KMS-11 (cell line): ENCODE data around the gene LRRK1.

ENCODE experiments used
- H2AFZ ChIP-seq: fragments of 200-600 bp; sonication (generic); 2 replicates; pipeline ENCODE4 v1.6.1; 2016; ENCODE audit warnings: antibody characterized with exemption, mixed run types, low read depth
- H3K27ac ChIP-seq: fragments of 200-600 bp; sonication (generic); 2 replicates; pipeline ENCODE4 v1.6.1; 2016; ENCODE audit warnings: mild to moderate bottlenecking, mixed run types
- H3K27me3 ChIP-seq: fragments of 200-600 bp; sonication (generic); 2 replicates; pipeline ENCODE4 v1.6.1; 2017; ENCODE audit warnings: mild to moderate bottlenecking, low read depth, mixed run types, moderate library complexity; ENCODE audit not compliant: insufficient read depth
- H3K36me3 ChIP-seq: fragments of 200-600 bp; sonication (generic); 2 replicates; pipeline ENCODE4 v1.6.1; 2017; ENCODE audit warnings: mild to moderate bottlenecking, mixed run types; ENCODE audit not compliant: insufficient read depth
- H3K4me1 ChIP-seq: fragments of 200-600 bp; sonication (generic); 2 replicates; pipeline ENCODE4 v1.6.1; 2016; ENCODE audit warnings: mild to moderate bottlenecking, low read depth, mixed run types; ENCODE audit not compliant: poor library complexity, severe bottlenecking
- H3K4me2 ChIP-seq: fragments of 200-600 bp; sonication (generic); 2 replicates; pipeline ENCODE4 v1.7.0; 2016; ENCODE audit warnings: mild to moderate bottlenecking, mixed run types
- H3K4me3 ChIP-seq: fragments of 200-600 bp; sonication (generic); IDR thresholded peaks from 2 replicates; pipeline ENCODE4 v1.6.1; 2017; ENCODE audit warnings: low read depth, low read length, mixed read lengths; ENCODE audit not compliant: insufficient read depth
- H3K79me2 ChIP-seq: fragments of 200-600 bp; sonication (generic); 2 replicates; pipeline ENCODE4 v1.6.1; 2016; ENCODE audit warnings: low read depth, mixed run types; ENCODE audit not compliant: insufficient read depth
- H3K9ac ChIP-seq: fragments of 200-600 bp; sonication (generic); 2 replicates; pipeline ENCODE4 v1.6.1; 2016; ENCODE audit warnings: mild to moderate bottlenecking, mixed run types
- H4K20me1 ChIP-seq: fragments of 200-600 bp; sonication (generic); 2 replicates; pipeline ENCODE4 v1.6.1; 2016; ENCODE audit warnings: mild to moderate bottlenecking, mixed run types; ENCODE audit not compliant: insufficient read depth
- CTCF ChIP-seq: fragments of 200-600 bp; sonication (generic); conservative IDR thresholded peaks from 2 replicates; pipeline ENCODE4 v1.6.1; 2017; ENCODE audit warnings: low read depth, mild to moderate bottlenecking, antibody characterized with exemption, low read length, moderate library complexity, mixed read lengths

LRRK1 gene

GRCh38 chr15:101016581-101016980, 97.4 kb downstream of the LRRK1 start:
- no peak overlapping the region for H3K27ac ChIP-seq
- TF ChIP-seq CTCF, result no peak

GRCh38 chr15:101017093-101017754, 98.1 kb downstream of the LRRK1 start:
- H3K4me1 ChIP-seq, result peaks cover 10% of the 10 kb centered on the region
- no peak overlapping the region for H3K4me3 ChIP-seq
- H3K9ac ChIP-seq, result no peak overlapping the region
- 0 out of 2 replicates have a peak, but pooled peaks have one; percentile 12 for TF ChIP-seq CTCF
- H3K79me2 ChIP-seq, result no peaks in the 10 kb centered on the region
- no peak overlapping the region for H2AFZ ChIP-seq
- no peak overlapping the region for H3K4me2 ChIP-seq
- H3K27me3 ChIP-seq, result no peaks in the 10 kb centered on the region
- H3K27ac ChIP-seq, result no peak overlapping the region
- H4K20me1 ChIP-seq, result no peaks in the 10 kb centered on the region
- no peaks in the 10 kb centered on the region for H3K36me3 ChIP-seq

More at GRCh38 chr15:101016581-101016980, 97.4 kb downstream of the LRRK1 start:
- Histone ChIP-seq H3K27me3 (no peaks in the 10 kb centered on the region), H3K4me2 (no peak overlapping the region), H3K36me3 (no peaks in the 10 kb centered on the region), H3K4me3 (no peak overlapping the region), H3K9ac (no peak overlapping the region), H4K20me1 (no peaks in the 10 kb centered on the region), H3K4me1 (peaks cover 10% of the 10 kb centered on the region), H3K79me2 (no peaks in the 10 kb centered on the region), H2AFZ (no peak overlapping the region)

GRCh38 chr15:101018016-101018415, 98.9 kb downstream of the LRRK1 start:
- no peak overlapping the region for H3K9ac ChIP-seq
- no peaks in the 10 kb centered on the region for H3K79me2 ChIP-seq
- H4K20me1 ChIP-seq, result no peaks in the 10 kb centered on the region
- peaks cover 17% of the 10 kb centered on the region for H3K4me1 ChIP-seq
- no peak for TF ChIP-seq CTCF
- no peak overlapping the region for H3K4me2 ChIP-seq
- H3K4me3 ChIP-seq, result no peak overlapping the region
- no peak overlapping the region for H3K27ac ChIP-seq
- no peaks in the 10 kb centered on the region for H3K27me3 ChIP-seq
- no peak overlapping the region for H2AFZ ChIP-seq
- no peaks in the 10 kb centered on the region for H3K36me3 ChIP-seq

- Histone ChIP-seq H3K4me3 (no peak overlapping the region), H3K27ac (no peak overlapping the region), H2AFZ (no peak overlapping the region), H3K36me3 (no peaks in the 10 kb centered on the region), H4K20me1 (no peaks in the 10 kb centered on the region), H3K9ac (no peak overlapping the region), H3K27me3 (no peaks in the 10 kb centered on the region), H3K4me2 (no peak overlapping the region), H3K79me2 (no peaks in the 10 kb centered on the region), H3K4me1 (peaks cover 21% of the 10 kb centered on the region)
- no peak for TF ChIP-seq CTCF
These were observed 99.3 kb downstream of the LRRK1 start for GRCh38 chr15:101018450-101018849.
